ENCODE data around the gene NETO2. TPM values are rescaled to one million over a fixed set of nuclear protein-coding genes. Genes with fewer than 3 reads are reported as not detected.
A peak's percentile ranks its signal among the peaks of the same experiment; 100 is the strongest.

The NETO2 gene
- total and polyA plus RNA-seq, 9 of the 15 experiments (the other 6 are each of a cell fraction or from before 2014, with no cell fraction given) = 4.1 to 37.0 (median 22.2) TPM

DNA sequence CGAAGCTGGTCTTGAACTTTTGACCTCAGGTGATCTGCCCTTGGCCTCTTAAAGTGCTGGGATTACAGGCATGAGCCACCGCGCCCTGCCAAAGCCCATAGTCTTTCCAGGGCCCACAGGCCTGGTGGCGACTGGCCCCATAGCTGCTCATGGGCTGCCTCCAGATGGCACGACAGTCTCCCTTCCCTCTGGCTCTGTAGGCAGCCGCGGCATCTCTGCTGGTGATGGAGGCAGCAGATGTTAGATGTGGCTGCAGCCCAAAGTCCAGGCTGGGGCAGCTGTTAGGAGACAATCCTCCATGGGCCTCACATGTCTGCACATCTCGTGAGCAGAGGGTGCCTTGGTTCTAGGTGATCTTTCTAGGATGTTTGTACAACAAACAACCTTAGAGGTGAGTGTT, 100.5 kb downstream of the NETO2 start (continued):
- TF ChIP-seq, protein P1, sequence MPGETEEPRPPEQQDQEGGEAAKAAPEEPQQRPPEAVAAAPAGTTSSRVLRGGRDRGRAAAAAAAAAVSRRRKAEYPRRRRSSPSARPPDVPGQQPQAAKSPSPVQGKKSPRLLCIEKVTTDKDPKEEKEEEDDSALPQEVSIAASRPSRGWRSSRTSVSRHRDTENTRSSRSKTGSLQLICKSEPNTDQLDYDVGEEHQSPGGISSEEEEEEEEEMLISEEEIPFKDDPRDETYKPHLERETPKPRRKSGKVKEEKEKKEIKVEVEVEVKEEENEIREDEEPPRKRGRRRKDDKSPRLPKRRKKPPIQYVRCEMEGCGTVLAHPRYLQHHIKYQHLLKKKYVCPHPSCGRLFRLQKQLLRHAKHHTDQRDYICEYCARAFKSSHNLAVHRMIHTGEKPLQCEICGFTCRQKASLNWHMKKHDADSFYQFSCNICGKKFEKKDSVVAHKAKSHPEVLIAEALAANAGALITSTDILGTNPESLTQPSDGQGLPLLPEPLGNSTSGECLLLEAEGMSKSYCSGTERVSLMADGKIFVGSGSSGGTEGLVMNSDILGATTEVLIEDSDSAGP (CRISPR knock-in tag; IDR thresholded peaks at IDR 0.05) = no peak
- TF ChIP-seq, protein P2, sequence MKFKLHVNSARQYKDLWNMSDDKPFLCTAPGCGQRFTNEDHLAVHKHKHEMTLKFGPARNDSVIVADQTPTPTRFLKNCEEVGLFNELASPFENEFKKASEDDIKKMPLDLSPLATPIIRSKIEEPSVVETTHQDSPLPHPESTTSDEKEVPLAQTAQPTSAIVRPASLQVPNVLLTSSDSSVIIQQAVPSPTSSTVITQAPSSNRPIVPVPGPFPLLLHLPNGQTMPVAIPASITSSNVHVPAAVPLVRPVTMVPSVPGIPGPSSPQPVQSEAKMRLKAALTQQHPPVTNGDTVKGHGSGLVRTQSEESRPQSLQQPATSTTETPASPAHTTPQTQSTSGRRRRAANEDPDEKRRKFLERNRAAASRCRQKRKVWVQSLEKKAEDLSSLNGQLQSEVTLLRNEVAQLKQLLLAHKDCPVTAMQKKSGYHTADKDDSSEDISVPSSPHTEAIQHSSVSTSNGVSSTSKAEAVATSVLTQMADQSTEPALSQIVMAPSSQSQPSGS (CRISPR knock-in tag; IDR thresholded peaks at IDR 0.05) = no peak
- no peak for TF ChIP-seq RB1 (IDR thresholded peaks at IDR 0.05; ENCODE audit: low read depth)
- no peak for TF ChIP-seq PHF21A (IDR thresholded peaks at IDR 0.05; ENCODE audit: borderline replicate concordance, low read depth)
- TF ChIP-seq ZKSCAN1 (IDR thresholded peaks at IDR 0.05; ENCODE audit: low read depth, low read length) = no peak

DNA sequence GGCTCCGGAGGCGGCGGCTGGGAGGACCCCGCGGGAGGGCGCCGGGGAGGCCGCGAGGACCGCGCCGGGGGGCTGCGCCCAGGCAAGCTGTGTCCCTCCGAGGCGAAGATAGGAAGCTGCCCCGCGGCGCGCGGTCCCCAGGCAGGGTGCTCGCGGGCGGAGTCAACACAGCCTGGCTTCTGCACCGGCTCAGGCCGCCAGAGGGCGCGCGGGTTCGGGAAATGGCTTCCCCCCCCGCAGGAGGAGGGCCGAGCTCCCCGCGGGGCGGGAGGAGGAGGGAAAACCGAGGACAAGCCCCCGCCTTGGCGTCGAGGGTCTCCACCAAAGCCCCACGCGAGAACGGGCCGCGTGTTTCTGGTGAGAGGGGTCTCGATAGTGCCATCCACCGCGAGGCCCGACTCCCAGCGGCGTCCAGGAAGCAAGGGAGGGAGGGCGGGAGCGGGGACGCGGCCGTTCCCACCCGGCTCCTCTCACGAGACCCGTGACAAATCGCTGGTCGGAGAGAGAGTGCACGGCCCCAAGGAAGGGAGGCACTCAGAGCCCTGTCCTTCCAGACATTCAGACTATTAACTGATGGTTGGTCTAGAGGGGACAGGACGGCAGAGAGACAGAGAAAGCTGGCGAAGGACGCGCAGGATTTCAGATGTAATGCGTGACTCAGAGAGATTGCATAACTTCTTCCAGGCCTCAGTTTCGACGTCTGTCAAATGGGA, 105.8 kb downstream of the NETO2 start:
- peaks cover 0 to 13% of the 10 kb centered on the region in 2 experiments; a peak in 3 of 5 replicates for H3K4me1 ChIP-seq (replicated peaks in 1 of 2; ENCODE audit: control insufficient read depth in 2 of 2, insufficient read depth in 2 of 2, low read length in 2 of 2)
- peak overlapping the region; percentile 85 for H2AFZ ChIP-seq (ENCODE audit: low read depth, low read length)
- in situ Hi-C loops (cut with MboI) (loop anchor here (5.0 kb wide), 1 partner anchor 1124 kb away; no protein-coding TSS in a partner anchor), intact Hi-C loops (cut with micrococcal nuclease) (loop anchor here (2.0 to 10.0 kb wide), 2 partner anchors 97 to 1119 kb away; no protein-coding TSS in a partner anchor)
- CTCF ChIA-PET (ENCODE audit: low intra/inter-chr PET ratio) = interaction anchor here (0.7 to 1.4 kb wide), 3 partner anchors 9 to 124 kb away, joined by 3 to 4 read pairs (median 4); no protein-coding TSS in a partner anchor
- peak overlapping the region; percentile 75 for H3K4me2 ChIP-seq (ENCODE audit: insufficient read depth, low read length)
- DNase-seq (ENCODE audit: extremely low read depth in 1 of 4, low spot score in 3 of 4) (peak; percentile 92 to 98 (median 97)), ATAC-seq (peak; percentile 98), FAIRE-seq (peak; percentile 72)
- BruUV-seq (replicated peaks) = no TSS peak
- H3K36me3 ChIP-seq (ENCODE audit: control insufficient read depth, insufficient read depth, low read length) = no peaks in the 10 kb centered on the region
- peak overlapping the region; percentile 61 for H3K4me3 ChIP-seq
- WGBS (ENCODE audit: insufficient coverage, low coverage, missing lambda C conversion rate) = 4% methylated on average over 44 of the region's 67 CpGs
- H3K27ac ChIP-seq (ENCODE audit: extremely low read depth, low read depth, low read length) = no peak overlapping the region
- H3K27me3 ChIP-seq (ENCODE audit: control insufficient read depth in 2 of 2, insufficient read depth in 2 of 2, low read length in 2 of 2) = peaks cover 15 to 43% of the 10 kb centered on the region in 2 experiments; a peak in 4 of 5 replicates
- no peaks in the 10 kb centered on the region for H4K20me1 ChIP-seq (replicated peaks; ENCODE audit: control insufficient read depth, insufficient read depth, low read length)
- no peaks in the 10 kb centered on the region for H3K79me2 ChIP-seq (ENCODE audit: control insufficient read depth, insufficient read depth, low read length)
- H3K9me1 ChIP-seq (ENCODE audit: control insufficient read depth, insufficient read depth, low read length) = no peaks in the 10 kb centered on the region
- peak overlapping the region; percentile 48 to 88; a peak in 3 of 4 replicates for H3K9ac ChIP-seq (ENCODE audit: insufficient read depth in 1 of 2, low read depth in 2 of 2, low read length in 2 of 2)
- POLR2A ChIA-PET = interaction anchor here (0.5 to 1.4 kb wide), 10 partner anchors 10 to 1576 kb away, joined by 3 to 5 read pairs (median 4); partner anchors contain the start of genes C16orf87 and NETO2
- H3K9me3 ChIP-seq (replicated peaks; ENCODE audit: control insufficient read depth, insufficient read depth, low read depth, low read length) = no peaks in the 10 kb centered on the region
- TF ChIP-seq RBM25 (IDR thresholded peaks at IDR 0.05; ENCODE audit: low read depth, low read length, severe bottlenecking) (peak; percentile 95), ESRRA (IDR thresholded peaks at IDR 0.05; ENCODE audit: borderline replicate concordance, low read depth) (peak; percentile 34; the same call in 1 of the 2 replicates), RBBP5 (IDR thresholded peaks at IDR 0.05; ENCODE audit: borderline replicate concordance, insufficient read depth, low read length, poor library complexity, severe bottlenecking) (peak; percentile 52), LCOR (CRISPR knock-in tag; IDR thresholded peaks at IDR 0.05) (0 out of 2 replicates have a peak, but pooled peaks have one; percentile 64), ZKSCAN3 (CRISPR knock-in tag; IDR thresholded peaks at IDR 0.05) (no peak), CXXC5 (CRISPR knock-in tag; IDR thresholded peaks at IDR 0.05) (peak; percentile 65; the same call in 1 of the 2 replicates)
- TF ChIP-seq, protein P3, sequence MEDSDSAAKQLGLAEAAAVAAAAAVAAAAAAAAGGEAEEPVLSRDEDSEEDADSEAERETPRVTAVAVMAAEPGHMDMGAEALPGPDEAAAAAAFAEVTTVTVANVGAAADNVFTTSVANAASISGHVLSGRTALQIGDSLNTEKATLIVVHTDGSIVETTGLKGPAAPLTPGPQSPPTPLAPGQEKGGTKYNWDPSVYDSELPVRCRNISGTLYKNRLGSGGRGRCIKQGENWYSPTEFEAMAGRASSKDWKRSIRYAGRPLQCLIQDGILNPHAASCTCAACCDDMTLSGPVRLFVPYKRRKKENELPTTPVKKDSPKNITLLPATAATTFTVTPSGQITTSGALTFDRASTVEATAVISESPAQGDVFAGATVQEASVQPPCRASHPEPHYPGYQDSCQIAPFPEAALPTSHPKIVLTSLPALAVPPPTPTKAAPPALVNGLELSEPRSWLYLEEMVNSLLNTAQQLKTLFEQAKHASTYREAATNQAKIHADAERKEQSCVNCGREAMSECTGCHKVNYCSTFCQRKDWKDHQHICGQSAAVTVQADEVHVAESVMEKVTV (CRISPR knock-in tag; IDR thresholded peaks at IDR 0.05) = peak; percentile 70
